Fibroblast of the aortic adventitia (primary cell): Measurements from ENCODE around the gene SLC6A2. TPM values are rescaled to one million over a fixed set of nuclear protein-coding genes. Genes with fewer than 3 reads are reported as not detected.
"Not testable (repeated sequence)": the region's sequence is repeated elsewhere in the genome, so short reads cannot be mapped to it uniquely, and the experiment has no call there.

ENCODE experiments used
- DNase-seq: peaks from one replicate; pipeline ENCODE4 v3.0.0-alpha.2; 2010; ENCODE audit warnings: low read depth
- H3K4me3 ChIP-seq: 2 replicates; pipeline ENCODE4 v1.5.1; 2011; ENCODE audit warnings: low read depth, mild to moderate bottlenecking, control low read depth, low read length, moderate library complexity
- CTCF ChIP-seq: IDR thresholded peaks from 2 replicates; pipeline ENCODE4 v1.5.1; 2011; ENCODE audit warnings: mild to moderate bottlenecking, low read length, control low read depth, inconsistent platforms; ENCODE audit not compliant: insufficient read depth
- total RNA-seq: library from RNA; depleted of rRNA; stranded (reverse); fragments of >200 nt; gene quantifications from 2 replicates; pipeline ENCODE4 v1.2.3, GENCODE V29; 2012; ENCODE audit warnings: low replicate concordance

The SLC6A2 gene
- total RNA-seq, 1 donor = not detected

GRCh38 chr16:55747785-55748184 is 92.0 kb downstream of the SLC6A2 start:
- no peak for DNase-seq
- H3K4me3 ChIP-seq = no peak overlapping the region
- no peak for TF ChIP-seq CTCF

GRCh38 chr16:55752465-55753144 is 96.8 kb downstream of the SLC6A2 start:
- not testable (repeated sequence) for H3K4me3 ChIP-seq, DNase-seq

GRCh38 chr16:55753145-55753631 is 97.4 kb downstream of the SLC6A2 start:
- H3K4me3 ChIP-seq, DNase-seq: not testable (repeated sequence)

Other genes with a start within 250 kb of the SLC6A2 start
- 1,244 and 1,884 TPM in 2 replicates for gene MMP2, start 176.8 kb upstream of the SLC6A2 start, total RNA-seq
- gene LPCAT2, start 146.9 kb upstream of the SLC6A2 start, total RNA-seq = 34.1 and 35.6 TPM in 2 replicates
- 1.7 and 2.8 TPM in 2 replicates for gene CAPNS2, start 89.3 kb upstream of the SLC6A2 start, total RNA-seq
- 0.09 TPM in 1 of 2 replicates, not detected in the other for gene CES1, start 177.1 kb downstream of the SLC6A2 start, total RNA-seq
- gene CES5A, start 219.4 kb downstream of the SLC6A2 start, total RNA-seq = not detected in 2 replicates